ENCODE measurements around the gene MOK. TPM values are rescaled to one million over a fixed set of nuclear protein-coding genes. Genes with fewer than 3 reads are reported as not detected.
A peak's percentile ranks its signal among the peaks of the same experiment; 100 is the strongest.

The MOK gene
- total RNA-seq, 1 donor from 2014 or later, result 17.6 TPM

DNA sequence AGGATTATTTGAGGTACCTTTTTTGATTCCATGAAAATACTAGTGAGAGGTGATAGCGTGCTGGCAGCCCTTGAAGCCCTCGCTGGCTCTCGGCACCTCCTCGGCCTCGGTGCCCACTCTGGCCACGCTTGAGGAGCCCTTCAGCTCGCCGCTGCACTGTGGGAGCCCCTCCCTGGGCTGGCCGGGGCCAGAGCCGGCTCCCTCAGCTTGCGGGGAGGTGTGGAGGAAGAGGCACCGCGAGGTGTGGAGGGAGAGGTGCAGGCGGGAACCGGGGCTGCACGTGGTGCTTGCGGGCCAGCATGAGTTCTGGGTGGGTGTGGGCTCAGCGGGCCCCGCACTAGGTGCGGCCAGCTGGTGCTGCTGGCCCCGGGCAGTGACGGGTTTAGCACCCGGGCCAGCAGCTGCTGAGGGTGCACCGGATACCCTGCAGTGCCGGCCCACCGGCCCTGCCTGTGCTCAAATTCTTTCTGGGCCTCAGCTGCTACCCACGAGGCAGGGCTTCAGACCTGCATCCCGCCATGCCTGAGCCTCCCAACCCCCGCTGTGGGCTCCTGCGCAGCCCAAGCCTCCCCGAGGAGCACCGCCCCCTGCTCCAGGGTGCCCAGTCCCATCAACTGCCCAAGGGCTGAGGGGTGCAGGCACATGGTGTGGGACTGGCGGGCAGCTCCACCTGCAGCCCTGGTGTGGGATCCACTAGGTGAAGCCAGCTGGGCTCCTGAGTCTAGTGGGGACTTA is 7.4 kb downstream of the MOK start:
- no peak overlapping the region for H3K4me3 ChIP-seq
- DNase-seq (ENCODE audit: low spot score in 2 of 2), result peak in 1 of 2 donors; percentile 51
- H3K36me3 ChIP-seq, result no peaks in the 10 kb centered on the region
- TF ChIP-seq, protein P1, sequence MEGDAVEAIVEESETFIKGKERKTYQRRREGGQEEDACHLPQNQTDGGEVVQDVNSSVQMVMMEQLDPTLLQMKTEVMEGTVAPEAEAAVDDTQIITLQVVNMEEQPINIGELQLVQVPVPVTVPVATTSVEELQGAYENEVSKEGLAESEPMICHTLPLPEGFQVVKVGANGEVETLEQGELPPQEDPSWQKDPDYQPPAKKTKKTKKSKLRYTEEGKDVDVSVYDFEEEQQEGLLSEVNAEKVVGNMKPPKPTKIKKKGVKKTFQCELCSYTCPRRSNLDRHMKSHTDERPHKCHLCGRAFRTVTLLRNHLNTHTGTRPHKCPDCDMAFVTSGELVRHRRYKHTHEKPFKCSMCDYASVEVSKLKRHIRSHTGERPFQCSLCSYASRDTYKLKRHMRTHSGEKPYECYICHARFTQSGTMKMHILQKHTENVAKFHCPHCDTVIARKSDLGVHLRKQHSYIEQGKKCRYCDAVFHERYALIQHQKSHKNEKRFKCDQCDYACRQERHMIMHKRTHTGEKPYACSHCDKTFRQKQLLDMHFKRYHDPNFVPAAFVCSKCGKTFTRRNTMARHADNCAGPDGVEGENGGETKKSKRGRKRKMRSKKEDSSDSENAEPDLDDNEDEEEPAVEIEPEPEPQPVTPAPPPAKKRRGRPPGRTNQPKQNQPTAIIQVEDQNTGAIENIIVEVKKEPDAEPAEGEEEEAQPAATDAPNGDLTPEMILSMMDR (IDR thresholded peaks at IDR 0.05), result no peak
- no peaks in the 10 kb centered on the region for H3K27me3 ChIP-seq
- intact Hi-C loops (cut with DNase I), result no loop called here
- no peaks in the 10 kb centered on the region for H3K9me3 ChIP-seq
- H3K27ac ChIP-seq, result no peak overlapping the region
- H3K4me1 ChIP-seq, result no peaks in the 10 kb centered on the region

DNA sequence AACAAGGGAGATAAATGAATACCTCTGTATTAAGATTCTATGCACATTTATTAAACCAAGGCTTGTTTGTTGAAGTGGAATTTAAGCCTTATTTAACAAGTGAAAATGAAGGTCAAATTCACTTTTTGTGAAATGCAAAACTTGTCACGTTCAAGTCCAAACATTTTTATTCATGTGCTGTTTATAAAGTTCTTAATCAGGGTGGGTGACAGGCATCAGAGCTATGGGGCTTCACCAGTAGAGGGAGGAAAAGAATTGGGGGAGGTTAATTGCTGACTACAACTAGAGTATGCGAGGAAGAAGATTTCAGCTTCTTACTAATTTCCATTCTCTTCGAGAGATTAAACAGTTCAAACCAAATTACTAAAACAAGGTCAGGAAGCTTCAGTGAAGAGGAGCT is 9.7 kb downstream of the MOK start:
- intact Hi-C loops (cut with DNase I), result no loop called here
- DNase-seq (ENCODE audit: low spot score in 2 of 2), result no peak
- no peak overlapping the region for H3K4me3 ChIP-seq
- no peaks in the 10 kb centered on the region for H3K4me1 ChIP-seq
- H3K9me3 ChIP-seq, result no peaks in the 10 kb centered on the region
- H3K36me3 ChIP-seq, result no peaks in the 10 kb centered on the region
- H3K27me3 ChIP-seq, result no peaks in the 10 kb centered on the region
- no peak overlapping the region for H3K27ac ChIP-seq
- TF ChIP-seq, protein P1 (IDR thresholded peaks at IDR 0.05), result peak in 2 of 3 experiments; percentile 13 to 23

DNA sequence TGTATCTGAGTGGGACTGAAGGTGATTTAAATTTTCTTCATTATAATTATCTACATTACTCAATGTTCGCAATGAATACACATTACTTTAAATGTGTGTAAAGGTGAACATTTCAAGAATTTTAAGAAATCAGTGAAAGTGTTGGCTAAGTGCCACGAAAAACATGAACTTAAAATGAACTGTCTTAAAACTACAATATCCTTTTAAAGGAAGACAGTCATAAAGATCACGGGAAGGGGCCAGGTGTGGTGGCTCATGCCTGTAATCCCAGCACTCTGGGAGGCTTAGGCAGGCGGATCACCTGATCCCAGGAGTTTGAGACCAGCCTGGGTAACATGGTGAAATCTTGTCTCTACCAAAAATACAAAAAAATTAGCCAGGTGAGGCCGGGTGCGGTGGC is 11.2 kb downstream of the MOK start:
- no peak for DNase-seq (ENCODE audit: low spot score in 2 of 2)
- TF ChIP-seq, protein P1 (IDR thresholded peaks at IDR 0.05), result no peak
- H3K4me1 ChIP-seq, result no peaks in the 10 kb centered on the region
- H3K36me3 ChIP-seq, result no peaks in the 10 kb centered on the region
- no peaks in the 10 kb centered on the region for H3K27me3 ChIP-seq
- intact Hi-C loops (cut with DNase I), result no loop called here
- H3K4me3 ChIP-seq, result no peak overlapping the region
- no peak overlapping the region for H3K27ac ChIP-seq
- H3K9me3 ChIP-seq, result no peaks in the 10 kb centered on the region

DNA sequence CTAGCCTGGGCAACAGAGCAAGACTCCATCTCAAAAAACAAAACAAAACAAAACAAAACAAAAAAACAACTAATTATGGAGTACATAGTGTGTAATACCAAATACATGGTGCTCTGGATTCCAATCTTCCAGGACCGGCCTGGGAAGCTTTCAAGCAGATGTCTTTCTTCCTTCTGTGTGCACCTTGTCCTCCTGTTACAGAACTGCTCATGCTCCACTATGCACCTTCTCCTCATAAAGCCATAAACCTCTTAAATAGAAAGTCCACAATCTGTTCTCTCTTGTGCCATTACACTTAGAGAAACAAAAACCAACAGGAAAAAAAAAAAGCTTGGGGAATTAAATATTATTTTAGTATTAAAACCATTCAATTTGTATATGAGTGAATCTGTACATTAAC is 12.5 kb downstream of the MOK start:
- no peak overlapping the region for H3K27ac ChIP-seq
- TF ChIP-seq, protein P1 (IDR thresholded peaks at IDR 0.05), result no peak
- intact Hi-C loops (cut with DNase I), result no loop called here
- H3K36me3 ChIP-seq, result no peaks in the 10 kb centered on the region
- no peak overlapping the region for H3K4me3 ChIP-seq
- H3K4me1 ChIP-seq, result no peaks in the 10 kb centered on the region
- no peaks in the 10 kb centered on the region for H3K9me3 ChIP-seq
- no peak for DNase-seq (ENCODE audit: low spot score in 2 of 2)
- no peaks in the 10 kb centered on the region for H3K27me3 ChIP-seq

DNA sequence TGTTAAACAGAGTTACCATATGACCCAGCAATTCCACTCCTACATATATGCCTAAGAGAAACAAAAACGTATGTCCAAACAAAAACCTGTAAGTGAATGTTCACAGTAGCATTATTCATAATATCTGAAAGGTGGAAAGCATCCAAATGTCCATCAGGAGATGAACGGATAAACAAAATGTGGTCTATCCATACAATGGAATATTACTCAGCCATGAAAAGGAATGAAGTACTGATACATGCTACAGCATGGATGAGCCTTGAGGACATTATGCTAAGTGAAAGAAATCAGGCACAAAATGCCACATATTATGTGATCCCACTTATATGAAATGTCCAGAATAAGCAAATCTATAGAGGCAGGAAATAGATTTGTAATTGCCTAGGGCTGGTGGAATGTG is 16.8 kb downstream of the MOK start:
- TF ChIP-seq, protein P1 (IDR thresholded peaks at IDR 0.05), result no peak
- no peaks in the 10 kb centered on the region for H3K4me1 ChIP-seq
- no peaks in the 10 kb centered on the region for H3K36me3 ChIP-seq
- H3K27me3 ChIP-seq, result no peaks in the 10 kb centered on the region
- no peak for DNase-seq (ENCODE audit: low spot score in 2 of 2)
- no peaks in the 10 kb centered on the region for H3K9me3 ChIP-seq
- no peak overlapping the region for H3K4me3 ChIP-seq
- intact Hi-C loops (cut with DNase I), result no loop called here
- no peak overlapping the region for H3K27ac ChIP-seq
